HUES48 (cell line): ENCODE data around the gene SKIL.

Source experiments
- H3K27ac ChIP-seq: one replicate; pipeline ENCODE4 v1.7.0; 2013; ENCODE audit warnings: low read depth, low read length, inconsistent platforms
- H3K27me3 ChIP-seq: 2 replicates; pipeline ENCODE4 v1.6.1; 2013; ENCODE audit warnings: mild to moderate bottlenecking, low read length; ENCODE audit not compliant: control insufficient read depth, insufficient read depth
- H3K36me3 ChIP-seq: 2 replicates; pipeline ENCODE4 v1.6.1; 2013; ENCODE audit warnings: low read length; ENCODE audit not compliant: control insufficient read depth, insufficient read depth
- H3K4me1 ChIP-seq: 2 replicates; pipeline ENCODE4 v1.6.1; 2013; ENCODE audit warnings: mild to moderate bottlenecking, low read length; ENCODE audit not compliant: control insufficient read depth, insufficient read depth
- H3K4me3 ChIP-seq: 2 replicates; pipeline ENCODE4 v1.5.1; 2013; ENCODE audit warnings: mild to moderate bottlenecking, low read depth, low read length
- H3K9ac ChIP-seq: 2 replicates; pipeline ENCODE4 v1.6.1; 2013; ENCODE audit warnings: mild to moderate bottlenecking, low read depth, low read length, moderate library complexity
- H3K9me3 ChIP-seq: 2 replicates; pipeline ENCODE4 v1.6.1; 2013; ENCODE audit warnings: low read length; ENCODE audit not compliant: control insufficient read depth, insufficient read depth

SKIL gene

GRCh38 chr3:170357176-170358041 is at the start of gene SKIL:
TSS of gene SKIL (plus strand) at chr3:170357715. CDS start at chr3:170360332, 2,617 bp downstream.
- Histone ChIP-seq H3K36me3 (peaks cover 31% of the 10 kb centered on the region), H3K27me3 (no peaks in the 10 kb centered on the region), H3K4me1 (peaks cover 43% of the 10 kb centered on the region), H3K4me3 (peak within 1 kb of the TSS; percentile 90), H3K27ac (peak within 1 kb of the TSS; percentile 98), H3K9me3 (no peaks in the 10 kb centered on the region), H3K9ac (peak within 1 kb of the TSS; percentile 87)

GRCh38 chr3:170309046-170309445 is 48.5 kb upstream of the SKIL start:
- Histone ChIP-seq H3K4me1 (peaks cover 8% of the 10 kb centered on the region; the same call in 1 of the 2 replicates), H3K9ac (no peak overlapping the region), H3K9me3 (no peaks in the 10 kb centered on the region), H3K27ac (no peak overlapping the region), H3K4me3 (no peak overlapping the region), H3K36me3 (peaks cover 1% of the 10 kb centered on the region), H3K27me3 (no peaks in the 10 kb centered on the region)

GRCh38 chr3:170317954-170318353 is 39.6 kb upstream of the SKIL start:
- H3K9ac ChIP-seq, result no peak overlapping the region
- no peaks in the 10 kb centered on the region for H3K36me3 ChIP-seq
- H3K9me3 ChIP-seq, result no peaks in the 10 kb centered on the region
- no peaks in the 10 kb centered on the region for H3K27me3 ChIP-seq
- no peak overlapping the region for H3K4me3 ChIP-seq
- H3K4me1 ChIP-seq, result peaks cover 24% of the 10 kb centered on the region
- H3K27ac ChIP-seq, result no peak overlapping the region

GRCh38 chr3:170320461-170321121 is 36.9 kb upstream of the SKIL start:
- no peak overlapping the region for H3K9ac ChIP-seq
- no peaks in the 10 kb centered on the region for H3K27me3 ChIP-seq
- peaks cover 31% of the 10 kb centered on the region for H3K4me1 ChIP-seq
- H3K36me3 ChIP-seq, result no peaks in the 10 kb centered on the region
- no peak overlapping the region; the same call in 1 of the 2 replicates for H3K4me3 ChIP-seq
- peak overlapping the region; percentile 70 for H3K27ac ChIP-seq
- no peaks in the 10 kb centered on the region for H3K9me3 ChIP-seq

- H3K9ac ChIP-seq, result no peak overlapping the region
- H3K27ac ChIP-seq, result peak overlapping the region; percentile 70
- peaks cover 1% of the 10 kb centered on the region; the same call in 1 of the 2 replicates for H3K9me3 ChIP-seq
- no peak overlapping the region for H3K4me3 ChIP-seq
- H3K27me3 ChIP-seq, result no peaks in the 10 kb centered on the region
- peaks cover 31% of the 10 kb centered on the region for H3K4me1 ChIP-seq
- H3K36me3 ChIP-seq, result no peaks in the 10 kb centered on the region
Observed at GRCh38 chr3:170321321-170322034, 36.0 kb upstream of the SKIL start.

- Histone ChIP-seq H3K4me1 (peaks cover 31% of the 10 kb centered on the region), H3K36me3 (no peaks in the 10 kb centered on the region), H3K27ac (peak overlapping the region; percentile 13), H3K9ac (no peak overlapping the region), H3K9me3 (peaks cover 11% of the 10 kb centered on the region), H3K4me3 (no peak overlapping the region), H3K27me3 (no peaks in the 10 kb centered on the region)
Observed at GRCh38 chr3:170322566-170323269, 34.8 kb upstream of the SKIL start.

GRCh38 chr3:170323331-170323730 is 34.2 kb upstream of the SKIL start:
- H3K9ac ChIP-seq, result no peak overlapping the region
- H3K27ac ChIP-seq, result no peak overlapping the region
- no peaks in the 10 kb centered on the region for H3K27me3 ChIP-seq
- peaks cover 31% of the 10 kb centered on the region for H3K4me1 ChIP-seq
- H3K9me3 ChIP-seq, result peaks cover 11% of the 10 kb centered on the region
- H3K36me3 ChIP-seq, result no peaks in the 10 kb centered on the region
- no peak overlapping the region for H3K4me3 ChIP-seq

- Histone ChIP-seq H3K9me3 (peaks cover 11% of the 10 kb centered on the region), H3K4me1 (peaks cover 31% of the 10 kb centered on the region), H3K27ac (no peak overlapping the region), H3K9ac (no peak overlapping the region), H3K27me3 (no peaks in the 10 kb centered on the region), H3K4me3 (no peak overlapping the region), H3K36me3 (no peaks in the 10 kb centered on the region)
Observed at GRCh38 chr3:170324962-170325361, 32.6 kb upstream of the SKIL start.

- H3K9ac ChIP-seq, result no peak overlapping the region
- no peak overlapping the region for H3K27ac ChIP-seq
- H3K9me3 ChIP-seq, result peaks cover 11% of the 10 kb centered on the region
- H3K36me3 ChIP-seq, result no peaks in the 10 kb centered on the region
- no peak overlapping the region for H3K4me3 ChIP-seq
- no peaks in the 10 kb centered on the region for H3K27me3 ChIP-seq
- H3K4me1 ChIP-seq, result peaks cover 15% of the 10 kb centered on the region
Observed at GRCh38 chr3:170327040-170327808, 30.3 kb upstream of the SKIL start.
